HCT116 (cell line): ENCODE measurements around the gene NGFR. TPM values are rescaled to one million over a fixed set of nuclear protein-coding genes. Genes with fewer than 3 reads are reported as not detected.

ENCODE experiments used
- ATAC-seq: fragments of 200-7000 bp; cut with Tn5 transposase; 2 replicates; pipeline ENCODE4 v1.9.1; 2020; ENCODE audit warnings: mild to moderate bottlenecking, moderate library complexity
- BruUV-seq: library from RNA; stranded (reverse); fragments of 400-500 nt; replicated peaks from 2 replicates; lab custom pipeline; 2021; lab: Mats Ljungman, UMichigan
- CTCF ChIA-PET: fragments of 300-600 bp; sonication (Branson Sonifier 250); formaldehyde crosslinking; loops from one replicate; lab custom pipeline; 2021; ENCODE audit warnings: antibody characterized with exemption; lab: Charles Lee
- POLR2A ChIA-PET: fragments of 300-600, 350-600 bp; sonication (Branson Sonifier 250); formaldehyde crosslinking; loops from one replicate; lab custom pipeline; 2021; ENCODE audit warnings: antibody characterized with exemption; lab: Charles Lee
- RAD21 ChIA-PET, 2 experiments: fragments of 300-600 bp; sonication (Branson Sonifier 250); formaldehyde crosslinking; loops; one replicate each; lab custom pipeline; 2023; ENCODE audit warnings: low total read pairs in 2 of 2; ENCODE audit not compliant: uncharacterized antibody in 2 of 2, unreplicated experiment in 2 of 2, low non-redundant PET in 1 of 2; lab: Charles Lee
- DNase-seq: peaks from one replicate; pipeline ENCODE4 v3.0.0-alpha.2; 2010; ENCODE audit warnings: low read depth, low spot score
- H2AFZ ChIP-seq: fragments of 200-600 bp; shearing (Covaris generic), sonication (generic); 2 replicates; pipeline ENCODE4 v1.6.1; 2017; ENCODE audit warnings: low read depth, mixed run types, mixed read lengths, antibody characterized with exemption, low read length; ENCODE audit not compliant: poor library complexity, severe bottlenecking
- H3K27ac ChIP-seq: 2 replicates; pipeline ENCODE4 v1.5.1; 2012; ENCODE audit warnings: low read depth, low read length
- H3K27me3 ChIP-seq: fragments of 200-600 bp; sonication (generic); 2 replicates; pipeline ENCODE4 v1.6.1; 2016; ENCODE audit warnings: mixed run types, low read length, mixed read lengths; ENCODE audit not compliant: insufficient read depth
- H3K36me3 ChIP-seq, 2 experiments: fragments of 200-500 bp in 1 of 2; fragments of 200-600 bp in 1 of 2; sonication (Bioruptor generic) in 1 of 2; sonication (generic) in 1 of 2; 2 replicates each; pipeline versions ENCODE4 v1.5.1 to v1.6.1; 2014 to 2016; ENCODE audit warnings: low read length in 2 of 2, inconsistent platforms in 1 of 2, mixed read lengths in 1 of 2, mixed run types in 1 of 2; ENCODE audit not compliant: insufficient read depth in 2 of 2, control insufficient read depth in 1 of 2
- H3K4me1 ChIP-seq, 2 experiments: fragments of 200-600 bp in 1 of 2; sonication (generic) in 1 of 2; 2 replicates each; pipeline versions ENCODE4 v1.5.1 to v1.6.1; 2012 to 2017; ENCODE audit warnings: low read length in 2 of 2, inconsistent platforms in 1 of 2, mild to moderate bottlenecking in 1 of 2, mixed read lengths in 1 of 2, mixed run types in 1 of 2, moderate library complexity in 1 of 2; ENCODE audit not compliant: insufficient read depth in 2 of 2, control insufficient read depth in 1 of 2
- H3K4me2 ChIP-seq: fragments of 200-600 bp; sonication (generic); 2 replicates; pipeline ENCODE4 v1.6.1; 2017; ENCODE audit warnings: mixed run types, low read length, mixed read lengths
- H3K4me3 ChIP-seq, 2 experiments: fragments of 200-600 bp in 1 of 2; sonication (generic) in 1 of 2; replicated peaks in 1 of 2; 2 replicates each; pipeline ENCODE4 v1.5.1; 2011 to 2016; ENCODE audit warnings: low read length in 2 of 2, control low read depth in 1 of 2, low read depth in 1 of 2, mild to moderate bottlenecking in 1 of 2, mixed read lengths in 1 of 2, mixed run types in 1 of 2
- H3K79me2 ChIP-seq: fragments of 200-600 bp; sonication (generic); 2 replicates; pipeline ENCODE4 v1.6.1; 2017; ENCODE audit warnings: mild to moderate bottlenecking, mixed run types, low read length, moderate library complexity, mixed read lengths; ENCODE audit not compliant: insufficient read depth
- H3K9ac ChIP-seq: fragments of 200-600 bp; sonication (generic); 2 replicates; pipeline ENCODE4 v1.6.1; 2016; ENCODE audit warnings: low read length, mixed read lengths
- H3K9me2 ChIP-seq: fragments of 200-600 bp; sonication (generic), shearing (Covaris generic); 2 replicates; pipeline ENCODE4 v1.6.1; 2017; ENCODE audit warnings: mixed run types, mild to moderate bottlenecking, moderate library complexity; ENCODE audit not compliant: insufficient read depth
- H3K9me3 ChIP-seq, 2 experiments: fragments of 200-500 bp in 1 of 2; fragments of 200-600 bp in 1 of 2; sonication (Bioruptor generic) in 1 of 2; sonication (generic) in 1 of 2; 2 replicates each; pipeline ENCODE4 v1.6.1; 2014 to 2017; ENCODE audit warnings: low read length in 2 of 2, mixed read lengths in 2 of 2, inconsistent platforms in 1 of 2, low read depth in 1 of 2, mild to moderate bottlenecking in 1 of 2, mixed run types in 1 of 2, moderate library complexity in 1 of 2; ENCODE audit not compliant: control insufficient read depth in 1 of 2, insufficient read depth in 1 of 2
- H4K20me1 ChIP-seq: fragments of 200-600 bp; sonication (generic), shearing (Covaris generic); 2 replicates; pipeline ENCODE4 v1.6.1; 2017; ENCODE audit warnings: mixed run types, mild to moderate bottlenecking, moderate library complexity; ENCODE audit not compliant: insufficient read depth
- CEBPB ChIP-seq: IDR thresholded peaks from 2 replicates; pipeline ENCODE4 v1.6.1; 2012; ENCODE audit warnings: low read depth
- EGR1 ChIP-seq: IDR thresholded peaks from 2 replicates; pipeline ENCODE4 v1.6.1; 2012; ENCODE audit warnings: low read depth
- EZH2 ChIP-seq: fragments of 200-600 bp; sonication (generic); IDR thresholded peaks from 2 replicates; pipeline ENCODE4 v1.6.1; 2017; ENCODE audit warnings: antibody characterized with exemption, mixed run types
- FOSL1 ChIP-seq: IDR thresholded peaks from 2 replicates; pipeline ENCODE4 v1.6.1; 2012; ENCODE audit warnings: low read depth
- JUND ChIP-seq: IDR thresholded peaks from 2 replicates; pipeline ENCODE4 v1.6.1; 2012
- POLR2A ChIP-seq: IDR thresholded peaks from 2 replicates; pipeline ENCODE4 v1.7.0; 2011; ENCODE audit warnings: borderline replicate concordance; ENCODE audit not compliant: insufficient read depth, insufficient read length; ENCODE audit errors: extremely low read depth
- RAD21 ChIP-seq: IDR thresholded peaks from 2 replicates; pipeline ENCODE4 v1.6.1; 2012; ENCODE audit warnings: low read depth, mild to moderate bottlenecking
- SIN3A ChIP-seq: IDR thresholded peaks from 2 replicates; pipeline ENCODE4 v1.6.1; 2012; ENCODE audit warnings: low read depth
- TCF7L2 ChIP-seq: IDR thresholded peaks from 2 replicates; pipeline ENCODE4 v1.7.0; 2011; ENCODE audit warnings: borderline replicate concordance, inconsistent platforms; ENCODE audit not compliant: insufficient read depth, insufficient read length; ENCODE audit errors: extremely low read depth
- ZFX ChIP-seq: fragments of 450-650 bp; IDR thresholded peaks from 2 replicates; pipeline ENCODE4 v1.6.1; 2017
- intact Hi-C: fragments of 100-400 bp; cut with micrococcal nuclease; formaldehyde crosslinking; loops from 2 replicates; pipeline ENCODE4 v1.10.0; 2022
- total RNA-seq: library from RNA; stranded (reverse); gene quantifications from one replicate; pipeline ENCODE4 v1.2.1, GENCODE V29; 2021; ENCODE audit not compliant: unreplicated experiment
- TF ChIP-seq, protein P1 (sequence below), 3 experiments: fragments of 200-600 bp in 1 of 3; sonication (generic) in 1 of 3; IDR thresholded peaks in 2 of 3; conservative IDR thresholded peaks in 1 of 3; 2 replicates each; pipeline ENCODE4 v1.5.1; 2012 to 2017; ENCODE audit warnings: low read depth in 2 of 3, low read length in 2 of 3, antibody characterized with exemption in 1 of 3, borderline replicate concordance in 1 of 3, control low read depth in 1 of 3, mild to moderate bottlenecking in 1 of 3, mixed read lengths in 1 of 3, mixed run types in 1 of 3, moderate library complexity in 1 of 3; ENCODE audit not compliant: insufficient read depth in 1 of 3
- TF ChIP-seq, protein P2 (sequence below): IDR thresholded peaks from 2 replicates; pipeline ENCODE4 v1.6.1; 2011; ENCODE audit warnings: mild to moderate bottlenecking, low read length, moderate library complexity; ENCODE audit not compliant: insufficient replicate concordance; ENCODE audit errors: extremely low read depth
- TF ChIP-seq, protein P3 (sequence below): IDR thresholded peaks from 2 replicates; pipeline ENCODE4 v1.6.1; 2012

Gene NGFR
- total RNA-seq, 1 experiment from 2014 or later, result 6.1 TPM

DNA sequence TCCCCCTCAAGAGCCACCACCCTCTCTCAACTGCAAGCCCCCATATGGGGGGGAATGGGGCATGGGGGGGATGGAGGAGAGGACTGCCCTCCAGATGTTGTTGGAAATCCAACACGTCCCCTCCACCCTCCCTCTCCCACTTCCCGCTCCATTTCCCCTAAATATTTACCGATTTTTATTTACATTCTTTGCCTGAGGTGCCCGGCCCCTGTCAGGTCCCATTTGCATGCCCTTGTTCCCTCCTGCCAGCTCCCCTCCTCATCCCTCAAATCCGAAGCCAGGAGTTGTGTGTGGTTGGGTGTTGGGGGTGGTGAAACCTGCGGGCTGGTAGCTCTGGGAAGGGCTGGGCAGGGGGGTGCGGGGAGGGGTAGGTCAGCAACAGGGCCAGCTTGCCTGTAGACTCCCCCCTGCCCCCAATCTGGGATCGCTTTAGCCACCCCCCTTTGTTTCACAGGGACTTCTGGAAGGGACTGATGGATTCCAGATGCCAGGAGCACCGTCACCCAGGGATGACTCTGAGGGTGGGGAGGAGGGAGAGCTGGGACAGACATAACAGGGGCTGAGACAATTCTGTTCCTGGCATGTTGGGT is 39.7 kb upstream of the NGFR start:
- Histone ChIP-seq H3K27ac (no peak overlapping the region), H4K20me1 (no peaks in the 10 kb centered on the region), H3K36me3 (no peaks in the 10 kb centered on the region), H3K9me3 (no peaks in the 10 kb centered on the region), H3K9ac (no peak overlapping the region), H2AFZ (no peak overlapping the region), H3K4me3 (no peak overlapping the region), H3K4me2 (no peak overlapping the region), H3K9me2 (no peaks in the 10 kb centered on the region), H3K4me1 (peaks cover 5 to 20% of the 10 kb centered on the region in 2 experiments; a peak in 3 of 4 replicates), H3K79me2 (no peaks in the 10 kb centered on the region), H3K27me3 (peaks cover 30% of the 10 kb centered on the region; the same call in 1 of the 2 replicates)
- BruUV-seq, result no TSS peak
- ATAC-seq (no peak), DNase-seq (no peak)
- CTCF ChIA-PET, result interaction anchor here (1.3 kb wide), 1 partner anchor 17 kb away, joined by 3 read pairs; no protein-coding TSS in a partner anchor
- POLR2A ChIA-PET, result no interaction called here
- TF ChIP-seq, protein P1, sequence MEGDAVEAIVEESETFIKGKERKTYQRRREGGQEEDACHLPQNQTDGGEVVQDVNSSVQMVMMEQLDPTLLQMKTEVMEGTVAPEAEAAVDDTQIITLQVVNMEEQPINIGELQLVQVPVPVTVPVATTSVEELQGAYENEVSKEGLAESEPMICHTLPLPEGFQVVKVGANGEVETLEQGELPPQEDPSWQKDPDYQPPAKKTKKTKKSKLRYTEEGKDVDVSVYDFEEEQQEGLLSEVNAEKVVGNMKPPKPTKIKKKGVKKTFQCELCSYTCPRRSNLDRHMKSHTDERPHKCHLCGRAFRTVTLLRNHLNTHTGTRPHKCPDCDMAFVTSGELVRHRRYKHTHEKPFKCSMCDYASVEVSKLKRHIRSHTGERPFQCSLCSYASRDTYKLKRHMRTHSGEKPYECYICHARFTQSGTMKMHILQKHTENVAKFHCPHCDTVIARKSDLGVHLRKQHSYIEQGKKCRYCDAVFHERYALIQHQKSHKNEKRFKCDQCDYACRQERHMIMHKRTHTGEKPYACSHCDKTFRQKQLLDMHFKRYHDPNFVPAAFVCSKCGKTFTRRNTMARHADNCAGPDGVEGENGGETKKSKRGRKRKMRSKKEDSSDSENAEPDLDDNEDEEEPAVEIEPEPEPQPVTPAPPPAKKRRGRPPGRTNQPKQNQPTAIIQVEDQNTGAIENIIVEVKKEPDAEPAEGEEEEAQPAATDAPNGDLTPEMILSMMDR (IDR thresholded peaks at IDR 0.05 in 2 of 3, conservative IDR thresholded peaks at IDR 0.05 in 1 of 3; ENCODE audit: borderline replicate concordance in 1 of 3, insufficient read depth in 1 of 3, low read depth in 2 of 3, low read length in 2 of 3), result no peak
- TF ChIP-seq RAD21 (no peak), FOSL1 (no peak), POLR2A (no peak), EGR1 (no peak), EZH2 (no peak), ZFX (no peak), TCF7L2 (no peak), SIN3A (no peak), JUND (no peak), CEBPB (no peak)
- TF ChIP-seq, protein P2, sequence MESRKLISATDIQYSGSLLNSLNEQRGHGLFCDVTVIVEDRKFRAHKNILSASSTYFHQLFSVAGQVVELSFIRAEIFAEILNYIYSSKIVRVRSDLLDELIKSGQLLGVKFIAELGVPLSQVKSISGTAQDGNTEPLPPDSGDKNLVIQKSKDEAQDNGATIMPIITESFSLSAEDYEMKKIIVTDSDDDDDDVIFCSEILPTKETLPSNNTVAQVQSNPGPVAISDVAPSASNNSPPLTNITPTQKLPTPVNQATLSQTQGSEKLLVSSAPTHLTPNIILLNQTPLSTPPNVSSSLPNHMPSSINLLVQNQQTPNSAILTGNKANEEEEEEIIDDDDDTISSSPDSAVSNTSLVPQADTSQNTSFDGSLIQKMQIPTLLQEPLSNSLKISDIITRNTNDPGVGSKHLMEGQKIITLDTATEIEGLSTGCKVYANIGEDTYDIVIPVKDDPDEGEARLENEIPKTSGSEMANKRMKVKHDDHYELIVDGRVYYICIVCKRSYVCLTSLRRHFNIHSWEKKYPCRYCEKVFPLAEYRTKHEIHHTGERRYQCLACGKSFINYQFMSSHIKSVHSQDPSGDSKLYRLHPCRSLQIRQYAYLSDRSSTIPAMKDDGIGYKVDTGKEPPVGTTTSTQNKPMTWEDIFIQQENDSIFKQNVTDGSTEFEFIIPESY, result no peak
- TF ChIP-seq, protein P3, sequence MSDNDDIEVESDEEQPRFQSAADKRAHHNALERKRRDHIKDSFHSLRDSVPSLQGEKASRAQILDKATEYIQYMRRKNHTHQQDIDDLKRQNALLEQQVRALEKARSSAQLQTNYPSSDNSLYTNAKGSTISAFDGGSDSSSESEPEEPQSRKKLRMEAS, result no peak
- intact Hi-C loops, result no loop called here
- RAD21 ChIA-PET, result no interaction called here
